GM18505 (cell line): ENCODE data around the gene RAB7A.
"Not testable (repeated sequence)": the region's sequence is repeated elsewhere in the genome, so short reads cannot be mapped to it uniquely, and the experiment has no call there.

Experiments used
- ATAC-seq: cut with Tn5 transposase; IDR thresholded peaks from one replicate; pipeline ENCODE4 v1.9.1; 2021; ENCODE audit not compliant: unreplicated experiment
- POLR2A ChIP-seq: IDR thresholded peaks from 4 replicates; pipeline ENCODE4 v1.6.1; 2011; ENCODE audit warnings: borderline replicate concordance; ENCODE audit not compliant: insufficient read depth, insufficient read length; ENCODE audit errors: extremely low read depth

The RAB7A gene

DNA sequence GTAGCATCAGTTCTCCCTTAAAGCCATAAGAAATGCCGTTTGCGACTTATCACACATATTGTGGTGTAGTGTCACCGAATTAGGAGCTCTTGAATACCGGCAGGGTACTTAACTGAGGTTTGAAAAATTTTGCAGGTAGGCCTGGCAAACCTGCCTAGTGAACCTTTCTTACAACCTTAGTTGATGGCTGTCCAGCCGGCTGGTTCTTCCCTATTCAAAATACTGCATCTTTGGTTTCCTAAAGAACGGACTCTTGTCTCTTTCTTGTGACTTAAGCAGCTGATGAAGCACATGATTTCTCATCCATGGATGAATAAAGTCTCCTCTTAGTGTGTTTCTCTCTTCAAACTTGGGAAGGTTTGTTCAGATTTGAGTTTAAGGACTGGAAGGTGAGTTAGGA is 1.5 kb downstream of the RAB7A start:
- ATAC-seq, result no peak
- TF ChIP-seq POLR2A, result no peak

DNA sequence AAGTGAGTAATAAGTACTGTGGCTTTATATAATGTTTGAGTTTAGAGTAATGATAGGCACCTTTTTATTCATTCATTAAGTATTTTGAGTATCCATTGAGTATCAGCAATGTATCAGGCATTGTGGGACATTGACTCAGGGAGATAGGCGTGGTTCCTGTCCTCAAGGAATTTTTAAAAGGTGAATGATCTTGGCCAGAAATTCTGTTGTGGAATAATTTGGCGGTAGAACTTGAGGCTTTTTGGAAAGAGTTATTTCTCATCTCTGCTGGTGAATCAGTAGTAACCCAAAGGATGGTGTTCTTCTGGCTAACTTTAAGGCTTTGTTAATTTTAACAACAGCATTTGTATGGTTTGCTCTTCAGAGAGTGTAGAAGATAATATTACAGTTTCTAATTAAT is 2.0 kb downstream of the RAB7A start:
- no peak for TF ChIP-seq POLR2A
- ATAC-seq, result no peak

GRCh38 chr3:128728521-128728920 is 2.5 kb downstream of the RAB7A start:
- ATAC-seq, result not testable (repeated sequence)

GRCh38 chr3:128730471-128730870 is 4.5 kb downstream of the RAB7A start:
- ATAC-seq, result no peak
- no peak for TF ChIP-seq POLR2A

DNA sequence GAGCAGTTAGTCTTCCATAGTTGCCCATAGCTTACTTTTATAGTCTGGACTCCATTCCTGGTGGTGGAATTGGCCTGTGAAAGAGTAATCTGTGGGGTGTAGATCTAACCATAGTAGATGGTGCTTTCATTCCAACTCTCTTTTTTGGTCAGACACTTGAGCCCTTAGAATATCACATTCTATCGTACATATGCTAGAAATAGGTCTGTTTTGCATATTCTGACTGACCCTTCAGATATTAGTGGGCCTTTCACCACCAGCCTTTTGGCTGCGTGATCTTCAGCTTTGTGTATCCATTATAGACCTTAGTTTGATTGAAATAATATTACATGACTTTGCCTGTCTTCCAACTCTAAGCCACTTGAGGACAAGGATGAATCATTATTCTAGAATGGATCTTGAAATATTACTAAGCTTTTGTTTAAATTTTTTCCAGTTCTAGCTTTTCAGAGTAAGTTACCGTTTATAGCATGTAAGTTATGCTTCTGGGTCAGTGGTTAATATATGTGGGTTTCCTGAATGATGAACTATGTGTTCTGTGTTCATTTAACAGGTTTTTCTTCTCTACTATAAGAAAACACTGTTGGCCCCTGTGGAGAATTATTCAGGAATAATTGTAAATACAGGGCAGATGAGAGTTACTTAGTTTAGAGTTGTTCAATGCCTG is 8.7 kb downstream of the RAB7A start:
- TF ChIP-seq POLR2A, result no peak
- no peak for ATAC-seq

GRCh38 chr3:128735287-128735686 is 9.3 kb downstream of the RAB7A start:
- no peak for TF ChIP-seq POLR2A
- ATAC-seq, result no peak

DNA sequence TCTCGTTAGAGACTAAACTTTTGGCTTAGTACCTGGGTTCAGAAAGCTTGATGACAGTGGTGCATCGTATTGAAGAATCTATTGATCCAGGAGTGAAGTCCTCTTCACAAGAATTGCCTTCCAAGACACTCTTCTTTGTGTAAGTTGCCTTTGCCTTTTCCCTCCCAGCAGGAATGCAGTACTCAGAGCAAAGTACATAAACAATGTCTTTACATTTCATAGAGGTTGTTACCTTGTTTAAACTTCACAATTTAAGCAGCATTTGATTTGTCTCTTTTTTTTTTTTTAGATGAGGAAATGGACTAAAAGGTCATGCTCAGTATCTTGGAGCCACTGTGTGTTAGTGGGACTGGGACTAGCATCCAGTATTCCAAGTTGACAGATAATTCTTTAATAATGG is 9.9 kb downstream of the RAB7A start:
- no peak for ATAC-seq
- TF ChIP-seq POLR2A, result no peak

DNA sequence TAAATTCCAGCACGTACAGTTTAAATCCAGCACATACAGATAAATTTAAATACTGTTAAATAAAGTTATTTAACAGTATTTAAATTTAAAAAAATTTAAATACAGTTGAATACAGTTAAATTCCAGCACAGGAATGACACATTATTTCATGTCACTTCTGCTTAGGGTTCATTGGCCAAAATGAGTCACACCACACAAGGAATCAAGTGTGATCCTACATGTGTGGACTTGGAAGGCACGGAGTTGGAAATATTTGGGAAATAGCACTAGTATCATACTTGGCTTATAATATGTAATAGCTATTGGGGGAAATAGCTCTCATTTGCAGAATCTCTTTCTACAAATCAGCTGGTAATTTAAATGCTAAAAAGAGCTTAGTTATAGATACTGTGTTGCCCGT is 10.6 kb downstream of the RAB7A start:
- ATAC-seq, result no peak
- no peak for TF ChIP-seq POLR2A

DNA sequence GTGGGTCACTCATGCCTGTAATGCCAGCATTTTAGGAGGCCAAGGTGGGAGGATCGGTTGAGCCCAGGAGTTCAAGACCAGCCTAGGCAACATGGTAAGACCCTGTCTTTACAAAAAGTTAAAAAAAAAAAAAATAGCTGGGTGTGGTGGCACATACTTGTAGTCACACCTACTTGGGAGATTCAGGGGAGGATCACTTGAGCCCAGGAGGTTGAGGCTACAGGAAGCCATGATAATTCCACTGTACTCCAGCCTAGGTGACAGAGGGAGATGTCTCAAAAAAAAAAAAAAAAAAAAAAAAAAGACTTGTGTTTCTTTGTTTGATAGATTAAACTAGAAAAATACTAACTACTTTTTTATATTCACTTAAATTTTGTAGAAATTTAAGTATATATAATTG is 14.6 kb downstream of the RAB7A start:
- no peak for ATAC-seq
- no peak for TF ChIP-seq POLR2A

DNA sequence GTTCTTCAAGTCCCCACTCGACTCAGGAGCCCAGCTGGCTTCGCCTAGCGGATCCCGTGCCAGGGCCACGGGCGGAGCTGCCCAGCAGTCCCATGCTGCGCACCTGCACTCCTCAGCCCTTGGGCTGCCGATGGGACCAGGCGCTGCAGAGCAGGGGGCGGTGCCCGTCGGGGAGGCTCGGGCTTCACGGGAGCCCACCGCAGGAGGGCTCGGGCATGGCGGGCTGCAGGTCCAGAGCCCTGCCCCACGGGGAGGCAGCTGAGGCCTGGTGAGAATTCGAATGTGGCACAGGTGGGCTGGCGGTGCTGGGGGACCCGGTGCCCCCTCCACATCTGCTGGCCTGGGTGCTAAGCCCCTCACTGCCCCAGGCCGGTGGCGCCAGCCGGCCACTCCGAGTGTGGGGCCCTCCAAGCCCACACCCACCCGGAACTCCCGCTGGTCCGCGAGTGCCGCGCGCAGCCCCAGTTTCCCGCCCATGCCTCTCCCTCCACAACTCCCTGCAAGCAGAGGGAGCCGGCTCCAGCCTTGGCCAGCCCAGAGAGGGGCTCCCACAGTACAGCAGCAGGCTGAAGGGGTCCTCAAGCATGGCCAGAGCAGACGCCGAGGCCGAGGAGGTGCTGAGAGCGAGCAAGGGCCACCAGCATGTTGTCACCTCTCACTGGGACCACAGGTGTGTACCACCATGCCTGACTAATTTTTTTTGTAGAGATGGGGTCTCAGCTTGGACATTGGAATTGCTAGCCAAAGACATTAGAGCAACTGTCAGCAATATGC is 17.0 kb downstream of the RAB7A start:
- no peak for TF ChIP-seq POLR2A
- ATAC-seq, result no peak

- no peak for ATAC-seq
- no peak for TF ChIP-seq POLR2A
Observed at GRCh38 chr3:128745742-128746141, 19.8 kb downstream of the RAB7A start.

- no peak for ATAC-seq
- no peak for TF ChIP-seq POLR2A
Observed at GRCh38 chr3:128746881-128747280, 20.9 kb downstream of the RAB7A start.

GRCh38 chr3:128748557-128748956 is 22.6 kb downstream of the RAB7A start:
- no peak for TF ChIP-seq POLR2A
- no peak for ATAC-seq

DNA sequence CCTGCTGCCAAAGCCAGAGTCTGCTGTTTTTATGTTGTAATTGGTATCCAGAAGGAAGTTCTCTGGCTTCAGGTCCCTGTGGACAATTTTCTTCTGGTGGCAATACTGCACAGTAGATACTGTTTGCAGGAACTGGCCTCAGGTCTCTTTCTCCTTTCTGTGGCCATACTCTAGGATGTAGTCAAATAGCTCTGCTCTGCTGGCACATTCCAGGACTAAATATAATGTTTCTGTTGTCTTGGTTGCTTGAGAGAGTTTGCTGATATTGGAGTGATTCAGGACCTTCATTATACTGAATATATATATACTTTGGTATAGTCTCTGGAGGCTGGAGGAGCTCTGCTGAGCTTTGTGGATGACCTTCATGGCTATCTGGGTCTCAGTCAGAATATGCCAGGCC is 23.1 kb downstream of the RAB7A start:
- no peak for ATAC-seq
- no peak for TF ChIP-seq POLR2A

DNA sequence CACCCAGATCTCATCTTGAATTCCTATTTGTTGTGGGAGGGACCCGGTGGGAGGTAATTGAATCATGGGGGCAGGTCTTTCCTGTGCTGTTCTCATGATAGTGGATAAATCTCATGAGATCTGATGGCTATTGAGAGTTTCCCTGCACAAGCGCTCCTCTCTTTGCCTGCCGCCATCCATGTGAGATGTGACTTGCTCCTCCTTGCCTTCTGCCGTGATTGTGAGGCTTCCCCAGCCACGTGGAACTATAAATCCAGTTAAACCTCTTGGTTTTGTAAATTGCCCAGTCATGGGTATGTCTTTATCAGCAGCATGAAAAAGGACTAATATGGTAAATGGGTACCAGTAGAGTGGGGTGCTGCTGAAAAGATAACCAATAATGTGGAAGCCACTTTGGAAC is 23.6 kb downstream of the RAB7A start:
- ATAC-seq, result not testable (repeated sequence)
